HG03457 (cell line): Measurements from ENCODE around the gene PARD6A.

Source experiments
- ATAC-seq: cut with Tn5 transposase; IDR thresholded peaks from one replicate; pipeline ENCODE4 v1.9.1; 2021; ENCODE audit warnings: moderate number of reproducible peaks; ENCODE audit not compliant: unreplicated experiment

The PARD6A gene

DNA sequence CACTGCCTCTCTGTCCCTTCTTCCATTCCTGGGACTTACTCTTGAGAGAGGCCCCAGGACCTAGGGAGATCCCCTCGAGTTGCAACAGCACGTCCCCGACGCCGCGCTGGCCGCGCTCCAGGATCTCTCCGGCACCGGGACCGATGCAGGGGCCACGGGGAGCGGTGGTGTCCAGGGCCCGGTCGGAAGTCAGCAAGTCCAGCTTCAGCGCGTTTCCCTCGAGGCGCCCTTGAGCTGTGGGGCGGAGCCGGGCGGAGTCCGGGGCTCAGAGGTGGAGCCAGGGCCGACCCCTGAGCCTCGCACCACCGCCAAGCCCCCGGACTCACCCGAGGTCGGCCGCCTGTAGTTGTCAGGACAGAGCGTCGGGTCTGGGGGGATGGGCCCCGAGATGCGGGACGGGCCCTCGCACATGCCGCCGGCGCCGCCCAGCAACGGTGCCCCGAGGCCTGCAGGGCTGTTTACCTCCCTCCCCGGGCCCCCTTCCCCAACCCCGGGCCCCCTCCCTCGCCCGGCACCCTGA lies 5.3 kb downstream of the PARD6A start:
- ATAC-seq, result no peak

DNA sequence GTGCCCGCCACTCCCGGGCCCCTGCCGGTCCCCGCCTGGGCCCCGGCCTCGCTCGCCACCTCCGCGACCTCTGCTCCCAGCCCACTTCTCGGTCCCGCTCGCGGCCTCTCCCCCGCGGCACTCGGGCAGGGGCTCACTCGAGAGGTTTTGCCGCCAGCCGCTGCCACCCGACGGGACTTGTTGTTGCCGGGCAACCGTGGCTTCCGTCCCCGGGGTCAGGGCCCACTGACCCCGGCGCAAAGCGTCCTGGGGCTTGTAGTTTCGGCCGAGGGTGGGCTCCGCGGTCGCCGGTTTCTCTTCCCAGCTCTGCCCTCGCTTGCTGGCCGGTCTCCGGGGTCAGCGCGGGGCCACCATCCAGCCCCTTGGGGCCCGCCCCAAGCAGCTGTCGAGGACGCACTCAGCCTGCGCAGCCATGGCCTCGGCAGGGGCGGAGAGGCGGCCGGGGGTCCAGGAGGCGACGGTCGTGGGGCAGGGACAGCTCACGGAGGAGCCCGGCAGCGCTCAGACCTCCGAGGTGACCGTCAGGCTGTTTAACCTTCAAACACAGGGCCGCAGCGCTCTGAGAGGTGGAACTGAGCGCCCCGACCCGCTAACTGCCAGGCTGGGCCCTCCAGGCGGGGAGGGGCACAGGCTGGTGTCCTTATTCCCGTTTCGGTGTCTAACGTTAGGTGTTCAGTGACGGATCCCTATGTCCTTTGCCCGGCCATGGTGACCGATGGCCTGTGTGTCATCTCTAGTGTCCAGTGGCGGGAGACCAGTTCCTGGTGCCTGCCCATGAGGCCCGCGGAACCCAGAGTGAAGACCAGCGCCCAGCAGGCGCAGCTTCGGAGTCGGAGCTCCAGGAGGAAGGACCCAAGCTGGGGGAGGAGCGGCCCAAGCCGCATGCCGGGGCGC lies 6.0 kb downstream of the PARD6A start, which contains the start of the genes C16orf86 and ENKD1:
Gene C16orf86 (plus strand): TSS at position 256 of the 894 bp plus-strand sequence. CDS start 157 bp downstream, at position 413.
Gene ENKD1 (minus strand): TSS at position 192 of the 894 bp plus-strand sequence. CDS start 308 bp downstream, outside the sequence.
- ATAC-seq, result no peak

DNA sequence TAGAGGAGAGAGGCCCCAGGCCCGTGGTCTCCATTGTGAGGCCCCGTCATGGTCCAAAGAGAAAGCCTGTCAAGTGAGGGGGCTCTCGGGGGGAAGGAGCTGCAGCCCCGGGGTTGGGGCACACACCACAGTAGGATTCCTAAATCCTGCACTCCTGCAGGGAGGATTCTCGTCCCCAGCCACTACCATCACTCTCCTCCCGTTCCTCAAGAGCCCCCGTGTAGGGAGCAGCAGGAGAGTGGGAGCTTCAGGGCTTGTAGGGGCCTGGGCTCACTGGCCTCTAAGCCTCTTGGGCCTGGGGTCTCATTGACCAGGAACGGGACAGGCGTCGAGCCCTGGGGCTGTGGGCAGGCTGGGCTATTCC lies 6.7 kb downstream of the PARD6A start:
- no peak for ATAC-seq

DNA sequence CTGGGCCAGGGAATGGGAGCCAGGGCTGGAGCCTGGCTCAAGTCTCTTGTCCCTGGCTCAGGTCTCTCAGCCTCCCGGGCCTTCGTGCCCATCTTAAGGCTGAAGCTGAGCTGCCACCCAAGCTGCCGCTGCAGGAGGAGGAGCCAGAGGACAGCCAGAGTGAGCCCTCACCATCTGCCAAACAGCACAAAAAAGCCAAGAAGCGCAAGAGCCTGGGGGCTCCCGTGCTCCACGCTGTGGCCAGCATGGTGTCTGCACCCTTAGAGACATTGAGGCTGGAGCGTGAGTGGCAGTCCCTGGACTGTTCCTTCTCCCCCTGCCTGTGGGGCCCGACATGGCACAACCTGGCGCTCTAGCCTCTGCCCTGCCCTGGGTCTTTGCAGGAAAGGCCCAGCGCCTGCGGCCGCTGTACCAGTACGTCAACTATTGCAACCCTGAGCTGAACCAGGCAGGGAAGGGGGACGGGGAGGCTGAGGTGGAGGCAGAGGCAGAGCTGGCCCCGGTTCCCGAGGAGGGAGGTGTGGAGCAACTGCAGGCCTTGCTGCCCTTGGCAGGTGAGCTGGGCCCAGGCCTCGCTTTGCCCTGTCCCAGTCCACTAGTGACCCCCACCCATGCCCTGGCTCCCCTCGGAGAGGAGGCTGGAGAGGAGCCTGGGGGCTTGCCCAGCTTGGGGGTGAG lies 7.2 kb downstream of the PARD6A start:
- no peak for ATAC-seq

DNA sequence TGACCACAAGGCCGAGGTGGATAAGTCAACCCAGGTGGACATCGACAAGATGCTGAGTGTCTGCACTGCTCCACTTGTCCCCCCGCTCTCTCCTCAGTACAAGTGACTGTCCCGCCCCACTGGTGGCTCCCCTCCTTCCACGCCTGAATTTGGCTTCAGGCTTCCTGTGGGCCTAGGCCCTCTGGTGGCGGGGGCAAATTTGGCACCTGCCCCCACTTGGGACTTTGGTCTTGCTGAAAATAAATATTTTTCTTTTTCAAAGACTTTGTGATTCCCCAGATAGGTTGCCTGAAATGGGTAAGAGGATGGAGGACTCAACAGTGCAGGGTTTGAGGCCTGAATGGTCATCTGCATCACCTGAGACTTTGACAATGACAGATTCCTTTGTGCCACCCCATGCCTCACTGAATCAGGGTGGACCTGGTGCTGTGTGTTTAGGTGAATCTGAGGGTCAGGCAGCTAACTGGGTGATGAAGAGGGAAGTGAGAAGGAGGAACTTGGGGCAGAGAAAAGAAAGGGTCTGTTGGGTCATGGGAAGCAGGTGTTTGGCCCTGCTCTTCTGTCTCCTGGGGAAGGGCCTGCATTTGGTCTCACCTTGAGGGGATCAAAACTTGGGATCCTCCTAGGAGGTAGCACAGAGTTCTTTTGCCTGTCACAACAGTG lies 7.9 kb downstream of the PARD6A start:
- no peak for ATAC-seq

DNA sequence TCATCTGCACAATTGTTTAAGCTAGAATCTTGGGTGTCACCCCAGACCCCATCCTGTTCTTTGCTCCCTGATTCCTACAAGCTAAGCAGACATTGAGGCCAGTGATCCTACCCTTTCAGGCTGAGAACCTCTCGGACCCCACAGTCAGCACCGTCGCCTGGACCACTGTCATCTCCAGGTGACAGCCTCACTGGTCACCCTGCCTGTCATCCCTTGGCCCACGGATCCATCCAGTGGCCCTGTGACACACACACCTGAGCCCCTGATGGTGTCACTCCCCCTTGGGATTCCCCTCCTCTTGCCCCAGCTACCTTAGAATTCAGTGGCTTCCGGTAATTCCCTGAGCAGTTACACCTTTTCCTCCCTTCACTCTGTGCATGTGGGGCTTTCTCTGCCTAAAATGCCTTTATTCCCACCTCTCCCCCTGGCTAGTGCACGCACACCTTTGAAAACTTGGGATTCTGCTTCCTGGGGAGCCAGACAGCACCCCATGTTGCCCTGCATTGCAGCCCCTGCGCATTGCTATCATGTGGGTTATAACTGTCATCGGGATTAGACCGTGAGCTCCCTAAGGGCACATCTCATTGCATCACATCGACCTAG lies 8.8 kb downstream of the PARD6A start:
- ATAC-seq, result no peak

DNA sequence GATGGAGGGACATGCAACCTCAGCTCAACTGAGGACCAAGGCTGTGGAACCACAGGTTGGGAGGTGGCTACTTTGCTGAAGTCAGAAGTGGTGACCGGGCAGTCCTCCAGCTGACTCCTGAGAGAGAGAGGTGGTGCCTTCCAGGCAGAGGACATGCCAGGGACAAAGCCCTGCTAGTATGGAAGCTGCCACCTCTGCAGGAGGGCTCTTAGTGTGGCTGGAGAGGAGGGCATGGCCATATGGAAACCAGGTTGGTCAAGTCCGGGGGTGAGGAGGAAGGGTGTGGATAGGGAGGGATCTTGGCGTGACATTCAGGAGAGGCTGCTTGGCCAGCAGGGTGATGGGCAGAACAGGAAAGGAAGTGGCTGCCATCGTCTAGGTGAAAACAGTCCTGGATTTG lies 11.5 kb downstream of the PARD6A start:
- no peak for ATAC-seq

DNA sequence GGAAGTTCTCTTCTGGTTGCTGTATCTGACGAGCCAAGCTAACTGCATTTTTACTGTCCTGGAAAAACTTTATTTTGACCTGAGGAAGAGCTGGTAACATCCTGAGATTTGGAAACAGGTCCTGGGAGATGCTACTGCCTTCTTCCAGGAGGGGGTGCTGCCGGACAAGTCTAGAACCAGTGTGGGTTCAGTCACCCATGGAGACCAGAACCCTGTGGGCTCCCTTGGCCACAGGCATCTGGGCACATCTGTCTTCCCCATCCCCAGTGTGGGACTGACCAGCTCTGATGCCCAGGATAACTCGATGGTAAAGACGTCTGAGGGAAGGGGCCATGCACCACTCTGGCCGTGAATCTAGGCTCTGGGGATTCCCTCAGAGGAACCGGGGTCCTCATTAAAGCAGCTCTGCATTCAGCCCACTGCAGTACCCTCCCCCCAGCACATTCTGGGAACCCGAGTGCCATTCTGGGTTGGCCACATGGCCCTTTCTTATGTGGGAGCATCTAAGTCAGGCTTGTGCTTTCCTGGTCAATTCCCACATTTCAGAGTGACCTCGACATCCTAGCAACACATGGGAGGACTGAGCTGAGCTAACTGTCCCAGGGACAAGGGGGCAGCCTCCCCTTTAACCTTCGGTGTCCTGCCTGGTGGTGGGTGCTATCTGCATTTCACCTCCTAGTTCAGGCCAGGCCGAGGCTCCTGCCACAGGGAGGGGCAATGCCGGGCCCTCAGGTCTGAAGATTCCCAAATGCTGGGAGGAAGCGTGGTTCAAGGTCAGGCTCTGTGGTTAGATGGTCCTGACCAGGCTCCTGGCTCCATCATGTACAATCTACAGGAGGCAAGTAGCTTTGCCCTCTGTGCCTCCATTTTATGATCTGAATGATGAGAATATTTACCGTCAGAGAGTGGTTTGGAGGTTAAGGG lies 12.2 kb downstream of the PARD6A start:
- ATAC-seq, result no peak

DNA sequence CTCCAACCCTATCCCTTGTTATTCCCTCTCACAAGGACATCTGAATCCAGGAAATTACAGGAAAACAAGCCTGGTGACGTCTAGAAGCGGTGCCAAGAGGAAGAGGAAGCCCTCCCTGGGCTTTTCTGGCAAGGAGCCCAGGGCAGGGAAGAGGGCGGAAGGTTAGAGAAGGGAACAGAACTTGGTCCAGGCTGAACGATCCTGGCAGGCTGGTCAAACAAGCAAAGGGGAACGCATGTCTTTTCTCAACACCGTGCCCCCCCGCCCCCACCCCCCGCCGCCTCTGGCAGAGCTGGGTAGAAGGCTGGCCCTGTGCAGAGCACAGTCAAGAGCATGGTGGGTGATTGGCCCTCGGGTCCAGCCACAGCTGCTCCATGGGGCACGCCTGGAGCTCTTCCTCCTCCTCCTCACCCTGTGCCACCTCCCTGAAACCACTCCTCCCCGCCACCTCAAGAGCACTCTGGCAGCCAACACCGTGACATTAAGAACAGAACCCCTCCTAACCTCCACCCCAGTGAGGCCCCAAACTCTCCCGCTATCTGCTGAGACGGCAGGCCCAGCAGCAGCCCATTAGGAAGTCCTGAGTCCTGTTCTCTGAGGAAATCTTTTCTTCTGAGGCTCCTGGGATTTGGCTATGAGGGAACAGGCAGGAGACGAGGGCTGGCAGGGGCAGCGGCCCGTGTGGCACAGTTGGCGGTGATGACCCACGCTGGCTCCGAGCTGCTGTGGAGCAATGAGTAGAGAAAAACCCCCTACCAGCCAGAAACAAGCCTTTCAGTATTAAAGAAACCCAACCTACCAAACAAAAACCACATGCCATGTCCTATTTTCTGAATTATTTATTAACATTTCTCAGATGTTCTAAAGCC lies 13.2 kb downstream of the PARD6A start:
- no peak for ATAC-seq

DNA sequence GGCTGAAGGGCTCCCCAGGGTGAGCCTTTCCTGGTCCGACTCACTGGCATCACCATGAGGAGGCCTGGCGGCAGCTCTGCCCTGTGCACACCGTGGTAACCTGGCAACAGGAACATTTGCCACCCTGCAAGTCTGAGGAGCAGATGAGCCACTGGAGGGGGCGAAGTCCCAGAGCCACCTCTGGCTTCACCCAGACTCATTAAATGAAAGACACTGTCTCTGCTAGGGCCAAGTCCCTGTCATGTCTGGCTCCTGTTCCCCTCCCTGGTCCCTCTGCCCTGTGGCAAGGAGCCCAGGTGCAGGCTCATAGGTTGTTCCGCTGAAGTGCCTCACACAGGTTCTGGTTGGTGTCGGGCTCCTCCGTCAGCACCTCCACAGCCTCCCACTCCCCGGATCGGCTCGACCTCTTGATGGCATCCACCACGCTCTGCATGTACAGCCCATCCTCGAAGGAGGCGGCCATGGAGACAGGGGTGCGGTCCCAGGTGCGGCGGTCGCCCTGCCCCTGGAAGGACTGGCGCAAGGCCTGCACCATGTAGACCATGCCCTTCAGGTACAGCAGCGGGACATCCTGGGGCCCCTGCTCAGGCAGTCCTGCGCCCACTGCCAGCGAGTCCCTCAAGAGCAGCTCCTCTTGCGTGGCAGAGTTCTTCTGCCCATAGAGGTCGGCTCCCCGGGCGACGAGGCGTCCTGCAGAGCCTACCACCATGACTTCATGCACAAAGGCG lies 14.3 kb downstream of the PARD6A start:
- ATAC-seq, result no peak

DNA sequence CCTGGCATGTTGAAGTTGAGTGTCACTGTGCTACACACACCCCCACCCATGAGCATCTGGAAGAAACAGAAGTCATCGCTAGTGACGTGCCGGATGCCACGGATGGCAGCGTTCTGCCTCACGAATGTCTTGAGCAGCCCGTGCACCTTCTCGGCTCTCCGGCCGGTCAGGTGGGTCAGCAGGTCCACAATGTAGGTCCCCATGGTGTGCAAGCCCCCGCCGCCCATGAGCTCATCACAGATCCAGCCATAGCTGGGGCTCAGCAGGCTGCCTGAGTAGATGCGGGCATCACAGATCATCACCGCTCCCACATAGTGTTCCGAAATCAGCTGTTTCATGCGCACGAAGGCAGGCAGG lies 14.8 kb downstream of the PARD6A start:
- ATAC-seq, result no peak

DNA sequence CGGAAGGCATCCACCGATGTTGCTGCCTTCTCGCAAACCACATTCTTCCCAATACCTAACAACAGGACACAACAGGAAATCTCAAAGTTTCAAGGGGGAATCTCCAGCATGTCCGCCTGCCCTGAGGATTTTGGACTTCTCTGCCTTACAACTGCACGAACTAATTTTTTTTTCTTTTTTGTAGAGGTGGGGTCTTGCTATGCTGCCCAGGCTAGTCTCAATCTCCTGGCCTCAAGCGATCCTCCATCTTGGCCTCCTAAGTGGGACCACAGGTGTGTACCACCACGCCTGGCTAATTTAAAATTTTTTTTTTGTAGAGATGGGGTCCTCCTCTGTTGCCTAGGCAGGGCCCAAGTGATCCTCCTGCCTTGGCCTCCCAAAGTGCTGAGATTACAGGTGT lies 15.2 kb downstream of the PARD6A start:
- ATAC-seq, result no peak

DNA sequence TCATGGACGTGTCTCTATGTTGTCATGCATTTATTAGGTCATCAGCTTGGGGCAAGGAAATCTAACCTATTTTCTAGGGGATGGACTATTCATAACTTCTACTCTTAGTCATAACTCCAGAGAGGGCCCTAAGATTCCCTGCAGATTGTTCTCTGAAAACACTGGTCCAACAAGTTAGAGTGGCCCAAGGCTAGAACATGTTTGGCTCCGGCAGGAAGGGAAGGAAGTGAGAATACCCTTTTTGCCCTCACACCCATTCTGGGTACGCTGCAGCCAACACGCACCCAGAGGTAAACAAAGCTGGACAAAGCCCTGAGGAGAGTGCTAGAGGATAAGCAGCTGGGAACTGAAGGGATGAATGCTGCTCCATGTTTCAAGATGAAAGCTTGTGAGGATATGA lies 15.8 kb downstream of the PARD6A start:
- no peak for ATAC-seq

DNA sequence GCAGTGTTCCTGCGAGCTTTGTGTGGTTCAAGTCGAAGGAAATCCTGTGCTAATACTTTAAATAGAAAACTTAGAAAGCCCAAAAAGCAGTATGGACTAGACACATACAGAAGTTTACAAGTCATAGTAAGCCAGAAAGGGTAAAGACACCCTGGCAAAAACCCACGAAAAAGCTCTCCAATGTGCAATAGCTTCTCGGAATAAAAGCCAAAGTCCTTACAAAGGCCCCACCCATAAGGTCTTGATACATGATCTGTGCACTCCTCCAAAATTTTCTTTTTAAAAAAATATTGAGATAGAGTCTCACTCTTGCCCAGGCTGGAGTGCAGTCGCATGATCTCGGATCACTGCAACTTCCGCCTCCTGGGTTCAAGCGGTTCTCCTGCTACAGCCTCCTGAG lies 16.2 kb downstream of the PARD6A start:
- no peak for ATAC-seq

DNA sequence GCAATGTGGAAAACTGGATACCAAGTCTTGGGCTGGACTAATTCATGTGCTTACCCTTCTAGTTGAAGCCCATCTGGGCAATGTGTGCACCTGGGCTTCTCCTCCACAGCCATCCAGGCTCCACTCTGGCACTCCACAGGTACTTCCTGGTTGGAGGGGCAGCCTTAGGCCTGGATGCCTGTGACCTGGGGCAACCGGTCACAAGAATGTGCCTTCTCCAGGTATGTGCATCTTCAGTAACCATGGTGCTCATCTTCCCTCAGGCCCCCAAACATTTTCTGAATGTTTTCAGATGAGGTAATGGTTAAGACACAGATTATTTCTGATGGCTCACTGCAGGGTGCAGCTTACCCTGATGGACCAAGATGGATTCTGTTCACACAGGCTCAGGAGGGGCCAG lies 17.0 kb downstream of the PARD6A start:
- ATAC-seq, result no peak

DNA sequence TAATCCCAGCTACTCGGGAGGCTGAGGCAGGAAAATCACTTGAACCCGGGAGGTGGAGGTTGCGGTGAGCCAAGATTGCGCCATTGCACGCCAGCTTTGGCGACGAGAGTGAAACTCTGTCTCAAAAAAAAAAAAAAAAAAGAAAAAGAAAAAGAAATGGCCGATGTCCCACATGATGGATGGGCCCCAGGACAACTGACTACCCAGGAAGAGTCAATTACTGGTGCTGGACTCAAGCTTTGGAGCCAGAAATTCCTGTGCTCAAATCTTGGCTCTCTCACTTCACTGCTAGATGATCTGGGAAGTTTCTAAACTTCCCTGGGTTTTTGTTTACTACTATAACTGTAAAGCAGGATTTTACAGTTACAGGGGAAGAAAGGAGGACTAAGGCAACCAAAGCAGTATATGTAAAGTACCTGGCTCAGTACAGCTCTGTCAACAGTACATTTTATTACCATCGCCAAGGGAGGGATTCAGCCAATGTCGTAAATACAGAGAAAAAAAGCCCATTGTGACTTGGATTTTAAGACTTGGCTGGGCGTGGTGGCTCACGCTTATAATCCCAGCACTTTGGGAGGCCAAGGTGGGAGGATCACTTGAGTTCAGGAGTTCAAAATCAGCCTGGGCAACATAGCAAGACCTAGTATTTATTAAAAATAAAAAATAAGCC lies 17.7 kb downstream of the PARD6A start:
- no peak for ATAC-seq

DNA sequence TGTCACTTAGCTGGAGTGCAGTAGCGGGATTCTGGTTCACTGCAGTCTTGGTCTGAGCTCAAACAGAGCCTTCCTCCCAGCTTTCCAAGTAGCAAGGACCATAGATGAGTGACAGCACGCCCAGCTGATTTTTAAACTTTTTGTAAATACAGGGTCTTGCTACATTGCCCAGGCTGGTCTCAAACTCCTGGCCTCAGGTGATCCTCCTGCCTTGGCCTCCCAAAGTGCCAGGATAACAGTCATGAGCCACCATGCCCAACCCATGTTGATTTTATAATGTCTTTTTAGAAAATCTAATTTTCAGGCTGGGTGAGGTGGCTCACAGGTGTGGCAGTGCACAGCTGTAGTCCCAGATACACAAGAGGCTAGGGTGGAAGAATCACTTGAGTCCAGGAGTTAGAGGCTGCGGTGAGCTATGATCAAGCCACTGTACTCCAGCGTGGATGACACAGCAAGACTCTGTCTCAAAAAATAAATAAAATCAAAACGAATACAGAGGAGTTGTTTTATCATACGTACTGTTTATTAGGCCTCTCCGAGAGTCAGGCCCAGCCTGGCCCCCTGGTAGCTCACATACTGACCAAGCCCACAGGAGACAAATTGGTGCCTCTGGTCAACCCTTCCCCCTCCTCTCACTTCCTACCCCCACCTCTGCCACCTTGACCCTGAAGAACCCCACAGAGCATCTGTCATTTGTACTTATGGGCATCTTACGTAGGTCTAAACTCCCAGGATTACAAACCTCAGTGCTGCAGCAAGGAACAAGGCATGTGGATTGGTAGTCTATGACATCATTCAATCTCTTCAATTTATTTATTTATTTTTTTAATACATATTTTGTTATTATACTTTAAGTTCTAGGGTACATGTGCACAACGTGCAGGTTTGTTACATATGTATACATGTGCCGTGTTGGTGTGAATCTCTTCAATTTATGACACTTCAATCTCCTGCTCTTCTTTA lies 19.5 kb downstream of the PARD6A start:
- ATAC-seq, result no peak
